ENCODE measurements around the gene GPC6.

The GPC6 gene

DNA sequence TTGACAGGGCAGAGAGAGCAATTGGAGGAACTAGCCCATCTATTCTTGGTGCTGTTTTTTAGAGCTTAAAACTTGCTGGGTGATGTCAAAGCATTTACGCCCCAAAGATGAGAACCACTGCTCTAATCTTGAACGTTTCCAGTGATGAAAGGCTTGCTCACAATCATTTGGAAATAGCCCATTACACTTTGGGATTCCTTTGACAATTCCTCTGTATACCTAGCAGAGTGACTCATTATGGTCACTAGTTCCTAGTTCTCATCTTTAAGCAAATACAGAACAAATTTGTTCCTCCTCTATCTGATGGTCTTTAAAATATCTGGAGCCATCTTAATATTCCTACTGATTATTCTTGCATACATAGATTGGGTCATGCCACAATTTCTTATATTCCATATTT lies 112.3 kb downstream of the GPC6 start:
- no peak for DNase-seq (ENCODE audit: extremely low read depth, low read depth)

DNA sequence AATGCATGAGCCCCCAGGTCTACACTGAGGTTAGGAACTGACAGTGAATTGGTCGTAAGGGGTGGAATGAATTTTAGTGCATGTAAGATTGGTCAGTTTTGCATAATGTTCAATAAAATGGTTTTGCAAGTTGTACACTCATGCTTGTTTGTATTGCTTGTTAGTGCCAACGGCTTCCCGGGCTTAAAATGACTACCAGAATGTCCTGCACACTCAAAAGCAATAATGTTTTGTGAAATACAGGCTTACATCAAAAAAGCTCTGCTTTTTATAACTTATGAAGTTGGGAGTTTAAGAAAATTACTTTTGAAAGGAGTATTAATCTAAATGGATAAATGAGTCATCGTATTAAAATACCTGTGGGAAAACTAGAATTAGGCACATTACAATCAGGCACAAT lies 112.9 kb downstream of the GPC6 start:
- TF ChIP-seq, protein P1, sequence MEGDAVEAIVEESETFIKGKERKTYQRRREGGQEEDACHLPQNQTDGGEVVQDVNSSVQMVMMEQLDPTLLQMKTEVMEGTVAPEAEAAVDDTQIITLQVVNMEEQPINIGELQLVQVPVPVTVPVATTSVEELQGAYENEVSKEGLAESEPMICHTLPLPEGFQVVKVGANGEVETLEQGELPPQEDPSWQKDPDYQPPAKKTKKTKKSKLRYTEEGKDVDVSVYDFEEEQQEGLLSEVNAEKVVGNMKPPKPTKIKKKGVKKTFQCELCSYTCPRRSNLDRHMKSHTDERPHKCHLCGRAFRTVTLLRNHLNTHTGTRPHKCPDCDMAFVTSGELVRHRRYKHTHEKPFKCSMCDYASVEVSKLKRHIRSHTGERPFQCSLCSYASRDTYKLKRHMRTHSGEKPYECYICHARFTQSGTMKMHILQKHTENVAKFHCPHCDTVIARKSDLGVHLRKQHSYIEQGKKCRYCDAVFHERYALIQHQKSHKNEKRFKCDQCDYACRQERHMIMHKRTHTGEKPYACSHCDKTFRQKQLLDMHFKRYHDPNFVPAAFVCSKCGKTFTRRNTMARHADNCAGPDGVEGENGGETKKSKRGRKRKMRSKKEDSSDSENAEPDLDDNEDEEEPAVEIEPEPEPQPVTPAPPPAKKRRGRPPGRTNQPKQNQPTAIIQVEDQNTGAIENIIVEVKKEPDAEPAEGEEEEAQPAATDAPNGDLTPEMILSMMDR (IDR thresholded peaks at IDR 0.05; ENCODE audit: low read depth, low read length): no peak

More for the DNA sequence above, 112.3 kb downstream of the GPC6 start:
- TF ChIP-seq, protein P1 (IDR thresholded peaks at IDR 0.05; ENCODE audit: low read depth, low read length): no peak

DNA sequence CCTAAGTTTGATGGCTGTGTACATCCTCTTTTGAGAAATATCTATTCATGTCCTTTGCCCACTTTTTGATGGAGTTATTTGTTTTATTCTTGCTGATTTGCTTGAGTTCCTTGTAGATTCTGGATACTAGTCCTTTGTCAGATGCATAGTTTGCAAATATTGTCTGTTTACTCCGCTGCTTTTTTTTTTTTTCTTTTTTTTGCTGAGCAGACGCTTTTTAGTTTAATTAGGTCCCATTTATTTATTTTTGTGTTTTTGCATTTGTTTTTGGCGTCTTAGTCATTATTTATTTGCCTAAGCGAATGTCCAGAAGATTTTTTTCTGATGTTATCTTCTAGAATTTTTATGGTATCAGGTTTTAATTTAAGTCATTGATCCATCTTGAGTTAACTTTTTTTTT lies 114.9 kb downstream of the GPC6 start:
- no peak for DNase-seq (ENCODE audit: extremely low read depth, low read depth)
- TF ChIP-seq, protein P1 (IDR thresholded peaks at IDR 0.05; ENCODE audit: low read depth, low read length): no peak

More for the DNA sequence above, 112.9 kb downstream of the GPC6 start:
- no peak for DNase-seq (ENCODE audit: extremely low read depth, low read depth)

DNA sequence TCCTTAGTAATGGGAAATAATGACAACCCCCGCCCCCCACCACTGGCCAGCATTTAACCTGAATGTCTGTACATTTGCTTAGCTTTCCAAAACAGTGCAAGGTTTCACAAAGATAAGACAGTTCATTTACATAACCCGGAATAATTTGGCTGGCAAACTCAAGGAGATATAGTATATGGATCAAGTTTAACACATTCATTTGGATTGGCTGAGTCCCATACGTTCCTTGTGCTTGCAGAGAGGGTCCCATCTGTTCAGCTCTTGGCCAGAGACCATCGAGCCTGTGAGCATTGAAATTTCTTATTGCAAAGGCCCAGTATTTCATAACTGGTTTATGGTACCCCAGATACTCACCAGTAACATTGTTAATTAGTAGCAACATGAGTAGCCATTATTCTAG lies 116.5 kb downstream of the GPC6 start:
- DNase-seq (ENCODE audit: extremely low read depth, low read depth): no peak
- TF ChIP-seq, protein P1 (IDR thresholded peaks at IDR 0.05; ENCODE audit: low read depth, low read length): no peak

DNA sequence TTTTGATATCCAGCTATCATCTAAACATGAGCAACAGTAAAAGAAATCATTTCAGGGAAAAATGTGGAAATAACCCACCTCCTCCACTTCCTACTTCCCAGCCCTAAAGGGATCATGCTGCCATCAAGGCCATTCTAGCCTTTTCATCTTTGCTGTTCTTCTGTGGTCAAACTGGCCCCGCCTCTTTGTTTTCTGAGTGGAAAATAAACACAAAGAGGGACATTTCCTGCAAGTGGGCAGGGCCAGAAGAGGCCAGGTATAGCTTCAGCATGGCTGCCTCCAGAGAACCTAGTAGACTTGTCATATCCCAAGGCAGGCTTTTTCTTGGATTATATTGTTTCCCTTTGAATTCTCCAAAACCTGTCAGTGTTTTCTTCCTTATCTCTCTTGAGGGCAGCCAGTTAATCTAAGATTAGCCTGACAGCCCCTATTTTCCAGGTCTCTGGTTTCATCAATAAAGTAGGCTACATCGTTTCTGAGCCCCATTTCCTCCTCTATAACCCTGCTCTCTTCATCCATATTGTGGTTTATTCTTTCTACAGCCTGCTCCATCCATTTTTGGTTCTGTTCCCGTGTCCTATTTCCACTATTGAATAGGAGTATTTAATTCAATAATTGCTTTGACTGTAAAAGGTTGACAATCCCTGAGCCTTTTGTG lies 117.6 kb downstream of the GPC6 start:
- no peak for DNase-seq (ENCODE audit: extremely low read depth, low read depth)
- TF ChIP-seq, protein P1 (IDR thresholded peaks at IDR 0.05; ENCODE audit: low read depth, low read length): no peak

DNA sequence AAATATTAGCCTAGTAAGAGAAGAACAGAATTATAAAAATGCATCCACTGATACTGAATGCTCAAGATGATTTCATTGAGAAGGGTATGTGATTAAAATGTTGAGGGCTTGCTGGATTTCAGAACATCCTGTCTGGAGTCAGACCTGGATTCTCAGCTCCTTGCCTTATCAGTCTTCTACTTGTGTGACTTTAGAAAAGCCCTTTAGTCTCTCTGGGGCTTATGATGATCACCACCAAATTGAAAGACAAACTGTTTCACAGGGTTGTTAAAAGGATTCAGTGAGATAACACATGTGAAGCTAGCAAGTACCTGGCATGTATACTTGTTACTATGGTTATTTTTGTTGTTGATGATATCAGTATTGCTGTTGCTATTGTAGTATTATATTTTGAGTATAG lies 118.4 kb downstream of the GPC6 start:
- TF ChIP-seq, protein P1 (IDR thresholded peaks at IDR 0.05; ENCODE audit: low read depth, low read length): no peak
- no peak for DNase-seq (ENCODE audit: extremely low read depth, low read depth)

DNA sequence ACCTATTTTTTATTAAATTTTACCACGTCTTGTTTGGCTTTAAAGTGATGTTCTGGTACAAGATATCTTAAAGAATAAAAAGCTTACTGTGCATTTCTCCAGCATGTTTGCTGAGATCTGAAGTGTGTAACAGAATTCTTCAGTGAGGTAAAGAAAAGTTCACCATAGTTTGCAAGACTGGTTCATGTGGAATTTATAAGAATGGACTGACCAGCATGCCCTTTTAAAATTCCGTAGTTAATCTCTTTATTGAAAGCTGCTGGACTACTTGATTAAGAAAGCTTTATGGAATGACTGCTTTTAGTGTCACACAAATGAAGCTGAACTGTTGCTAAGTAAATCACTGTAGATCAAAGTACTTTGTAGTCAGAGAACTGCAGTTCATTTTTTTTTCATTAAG lies 119.2 kb downstream of the GPC6 start:
- no peak for DNase-seq (ENCODE audit: extremely low read depth, low read depth)
- TF ChIP-seq, protein P1 (IDR thresholded peaks at IDR 0.05; ENCODE audit: low read depth, low read length): no peak

All from AG09319 (cell line).